Trophoblast cell (in vitro differentiated cells and primary cell): Measurements from ENCODE around the gene TTC39B.

Source experiments
- DNase-seq, 2 donors: peaks; one replicate each; pipeline ENCODE4 v3.0.0-alpha.2; 2016
- H2AFZ ChIP-seq: 2 replicates; pipeline ENCODE4 v1.6.1; 2013; ENCODE audit warnings: low read length, moderate library complexity, mild to moderate bottlenecking; ENCODE audit not compliant: insufficient read depth, poor library complexity
- H2AK5ac ChIP-seq: 2 replicates; pipeline ENCODE4 v1.6.1; 2013; ENCODE audit warnings: mild to moderate bottlenecking, low read length
- H2BK120ac ChIP-seq: 2 replicates; pipeline ENCODE4 v1.6.1; 2013; ENCODE audit warnings: low read length, mild to moderate bottlenecking, moderate library complexity; ENCODE audit not compliant: insufficient read depth, poor library complexity
- H2BK12ac ChIP-seq: 2 replicates; pipeline ENCODE4 v1.6.1; 2013; ENCODE audit warnings: mild to moderate bottlenecking, low read length, moderate library complexity
- H2BK5ac ChIP-seq: 2 replicates; pipeline ENCODE4 v1.6.1; 2013; ENCODE audit warnings: low read length, low read depth, moderate library complexity, mild to moderate bottlenecking; ENCODE audit not compliant: poor library complexity
- H3K14ac ChIP-seq: 2 replicates; pipeline ENCODE4 v1.6.1; 2013; ENCODE audit warnings: mild to moderate bottlenecking, low read length
- H3K18ac ChIP-seq: 2 replicates; pipeline ENCODE4 v1.6.1; 2013; ENCODE audit warnings: mild to moderate bottlenecking, low read length
- H3K23ac ChIP-seq: 2 replicates; pipeline ENCODE4 v1.6.1; 2013; ENCODE audit warnings: low read length
- H3K27ac ChIP-seq: 2 replicates; pipeline ENCODE4 v1.5.1; 2013; ENCODE audit warnings: low read depth, mild to moderate bottlenecking, inconsistent platforms, low read length, moderate library complexity
- H3K27me3 ChIP-seq: 2 replicates; pipeline ENCODE4 v1.6.1; 2013; ENCODE audit warnings: inconsistent platforms, mild to moderate bottlenecking, low read length, moderate library complexity; ENCODE audit not compliant: insufficient read depth
- H3K36me3 ChIP-seq, 2 experiments: 1 replicate in 1 of 2; 2 replicates in 1 of 2; pipeline ENCODE4 v1.6.1; 2013; ENCODE audit warnings: low read length in 2 of 2, mild to moderate bottlenecking in 2 of 2, moderate library complexity in 1 of 2; ENCODE audit not compliant: insufficient read depth in 2 of 2, control insufficient read depth in 1 of 2
- H3K4ac ChIP-seq: 2 replicates; pipeline ENCODE4 v1.6.1; 2013; ENCODE audit warnings: low read depth, mild to moderate bottlenecking, low read length, moderate library complexity
- H3K4me1 ChIP-seq, 2 experiments: 1 replicate in 1 of 2; 2 replicates in 1 of 2; pipeline ENCODE4 v1.6.1; 2013; ENCODE audit warnings: low read length in 2 of 2, mild to moderate bottlenecking in 2 of 2, moderate library complexity in 1 of 2; ENCODE audit not compliant: insufficient read depth in 2 of 2, control insufficient read depth in 1 of 2
- H3K4me2 ChIP-seq: 2 replicates; pipeline ENCODE4 v1.6.1; 2013; ENCODE audit warnings: inconsistent platforms, mild to moderate bottlenecking, low read length, moderate library complexity
- H3K4me3 ChIP-seq: 2 replicates; pipeline ENCODE4 v1.5.1; 2013; ENCODE audit warnings: mild to moderate bottlenecking, low read depth, low read length, inconsistent platforms
- H3K79me1 ChIP-seq: one replicate; pipeline ENCODE4 v1.6.1; 2013; ENCODE audit warnings: low read length
- H3K79me2 ChIP-seq: 2 replicates; pipeline ENCODE4 v1.6.1; 2013; ENCODE audit warnings: low read length, mild to moderate bottlenecking; ENCODE audit not compliant: control insufficient read depth, insufficient read depth, poor library complexity
- H3K9ac ChIP-seq: 2 replicates; pipeline ENCODE4 v1.6.1; 2013; ENCODE audit warnings: mild to moderate bottlenecking, low read length
- H3K9me3 ChIP-seq: 2 replicates; pipeline ENCODE4 v1.6.1; 2013; ENCODE audit warnings: low read depth, mild to moderate bottlenecking, control low read depth, inconsistent platforms, low read length; ENCODE audit not compliant: insufficient read depth
- H4K12ac ChIP-seq: 2 replicates; pipeline ENCODE4 v1.6.1; 2013; ENCODE audit warnings: low read depth, mild to moderate bottlenecking, low read length, moderate library complexity
- H4K8ac ChIP-seq: 2 replicates; pipeline ENCODE4 v1.6.1; 2013; ENCODE audit warnings: low read depth, mild to moderate bottlenecking, low read length, moderate library complexity
- H4K91ac ChIP-seq: one replicate; pipeline ENCODE4 v1.6.1; 2013; ENCODE audit warnings: low read depth, mild to moderate bottlenecking, low read length, moderate library complexity
- WGBS: extraction: QIAGEN DNeasy Blood & Tissue Kit; methylation state at CpG from one replicate; pipeline ENCODE4 v1.1.7; 2013; ENCODE audit warnings: missing lambda C conversion rate; ENCODE audit not compliant: insufficient read length, insufficient coverage; ENCODE audit errors: extremely low coverage; 5-methylcytosine and 5-hydroxymethylcytosine counted together

The TTC39B gene

DNA sequence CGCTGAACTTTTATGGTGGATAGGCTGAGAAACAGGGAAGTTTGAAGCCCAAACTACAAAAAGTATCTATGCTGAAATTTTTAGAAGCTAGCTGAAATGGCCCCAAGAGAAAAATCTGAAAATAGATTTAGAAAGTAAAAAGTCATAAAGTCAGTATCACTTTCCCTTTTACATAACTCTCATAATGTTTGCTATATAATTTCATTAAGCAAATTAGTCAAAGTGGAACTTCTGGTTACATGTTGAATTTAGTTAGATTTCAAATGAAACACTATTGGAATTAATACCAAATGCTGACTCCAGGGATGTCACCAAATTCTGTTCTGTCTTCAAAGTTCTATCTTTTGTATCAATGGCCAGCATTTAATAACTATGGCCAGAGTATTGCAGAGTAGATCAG is 126.9 kb downstream of the TTC39B start:
- Histone ChIP-seq H4K91ac (no peak overlapping the region), H3K4me1 (no peaks in the 10 kb centered on the region), H3K27me3 (no peaks in the 10 kb centered on the region), H3K36me3 (no peaks in the 10 kb centered on the region), H3K14ac (no peak overlapping the region), H3K9ac (no peak overlapping the region), H4K12ac (no peak overlapping the region), H3K79me2 (no peaks in the 10 kb centered on the region), H3K4me2 (no peak overlapping the region), H3K79me1 (no peaks in the 10 kb centered on the region), H2BK5ac (no peak overlapping the region), H3K23ac (no peak overlapping the region), H2BK120ac (no peak overlapping the region), H2AFZ (no peak overlapping the region), H3K9me3 (no peaks in the 10 kb centered on the region), H3K4me3 (no peak overlapping the region), H3K27ac (no peak overlapping the region), H2BK12ac (no peak overlapping the region), H4K8ac (no peak overlapping the region), H3K18ac (no peak overlapping the region), H3K4ac (no peak overlapping the region), H2AK5ac (no peak overlapping the region)
- no CpG with 5 or more reads among the region's 1 CpG for WGBS
- no peak for DNase-seq

DNA sequence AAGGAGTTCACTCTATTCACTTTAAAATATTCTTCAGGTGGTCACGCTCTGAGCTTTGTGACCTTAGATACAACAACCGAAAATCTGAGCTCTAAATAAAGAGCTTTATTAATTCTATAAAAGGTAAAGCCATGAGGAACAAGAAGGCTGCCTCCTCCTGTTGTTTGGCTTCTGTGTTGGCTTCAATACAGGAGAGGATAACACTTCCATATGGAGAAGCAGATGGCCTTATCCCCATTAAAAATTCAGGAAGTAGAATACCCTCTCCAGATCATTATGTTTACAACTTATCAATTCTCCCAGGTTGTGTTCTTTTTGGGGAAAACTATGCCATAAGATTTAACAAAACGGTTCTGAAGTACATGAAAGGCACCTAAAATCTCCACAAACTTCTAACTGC is 128.4 kb downstream of the TTC39B start:
- Histone ChIP-seq H2AFZ (no peak overlapping the region), H2AK5ac (no peak overlapping the region), H3K36me3 (no peaks in the 10 kb centered on the region), H3K9me3 (no peaks in the 10 kb centered on the region), H3K79me2 (no peaks in the 10 kb centered on the region), H3K14ac (no peak overlapping the region), H4K91ac (no peak overlapping the region), H2BK12ac (no peak overlapping the region), H3K4me3 (no peak overlapping the region), H3K27me3 (no peaks in the 10 kb centered on the region), H3K4me1 (no peaks in the 10 kb centered on the region), H3K23ac (no peak overlapping the region), H3K9ac (no peak overlapping the region), H3K4ac (no peak overlapping the region), H3K79me1 (no peaks in the 10 kb centered on the region), H3K18ac (no peak overlapping the region), H2BK5ac (no peak overlapping the region), H3K27ac (no peak overlapping the region), H4K12ac (no peak overlapping the region), H2BK120ac (no peak overlapping the region), H3K4me2 (no peak overlapping the region), H4K8ac (no peak overlapping the region)
- no CpG with 5 or more reads among the region's 3 CpGs for WGBS
- no peak for DNase-seq

DNA sequence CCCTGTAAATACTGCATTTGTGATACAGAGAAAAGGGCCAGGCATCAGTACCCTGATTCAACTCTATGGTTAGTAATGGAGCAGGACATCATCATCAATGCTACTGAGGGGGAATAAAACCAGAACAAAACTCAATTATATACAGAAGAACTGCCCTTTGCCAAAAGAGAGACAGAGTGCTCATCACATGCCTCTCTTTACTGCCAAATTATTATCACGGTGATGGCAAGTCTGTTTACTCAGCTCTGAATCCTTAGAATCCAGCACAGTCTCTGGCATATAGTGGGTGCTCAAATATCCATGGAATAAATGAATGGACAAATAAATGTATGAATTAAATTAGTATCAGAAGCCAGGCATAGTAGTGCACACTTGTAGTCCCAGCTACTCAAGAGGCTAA is 130.2 kb downstream of the TTC39B start:
- WGBS = no CpG with 5 or more reads among the region's 1 CpG
- no peak overlapping the region for H3K23ac ChIP-seq

DNA sequence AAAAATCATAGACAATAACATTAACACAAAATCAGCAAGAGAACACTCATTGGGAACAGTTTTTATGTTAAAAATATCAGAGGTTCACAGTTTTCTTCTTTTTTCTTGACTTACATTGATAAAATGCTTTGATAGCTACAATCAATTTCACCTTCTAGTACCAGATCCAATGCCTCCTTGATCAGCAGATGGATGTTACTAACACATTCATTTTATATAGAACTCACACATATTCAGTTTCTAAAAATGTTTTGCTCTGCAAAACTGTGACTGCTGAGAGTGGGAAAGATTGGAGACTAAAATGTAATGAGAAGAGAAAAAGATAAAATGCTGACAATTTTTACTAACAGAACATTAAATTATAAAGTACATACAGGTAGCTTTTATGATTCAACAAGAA is 143.1 kb downstream of the TTC39B start:
- Histone ChIP-seq H3K4me1 (no peaks in the 10 kb centered on the region), H3K36me3 (no peaks in the 10 kb centered on the region), H3K4me3 (no peak overlapping the region), H3K9me3 (no peaks in the 10 kb centered on the region), H3K27ac (no peak overlapping the region), H3K79me1 (no peaks in the 10 kb centered on the region), H4K91ac (no peak overlapping the region), H3K23ac (no peak overlapping the region), H2AFZ (no peak overlapping the region), H2AK5ac (no peak overlapping the region), H3K14ac (no peak overlapping the region), H3K27me3 (no peaks in the 10 kb centered on the region), H4K8ac (no peak overlapping the region), H3K4ac (no peak overlapping the region), H3K18ac (no peak overlapping the region), H2BK5ac (no peak overlapping the region), H3K4me2 (no peak overlapping the region), H3K79me2 (no peaks in the 10 kb centered on the region), H2BK120ac (no peak overlapping the region), H2BK12ac (no peak overlapping the region), H3K9ac (no peak overlapping the region), H4K12ac (no peak overlapping the region)
- DNase-seq = no peak

More for the DNA sequence above, 130.2 kb downstream of the TTC39B start:
- Histone ChIP-seq H3K4me1 (no peaks in the 10 kb centered on the region), H4K12ac (no peak overlapping the region), H2BK120ac (no peak overlapping the region), H3K9ac (no peak overlapping the region), H4K91ac (no peak overlapping the region), H2BK12ac (no peak overlapping the region), H2AFZ (no peak overlapping the region), H3K79me2 (no peaks in the 10 kb centered on the region), H3K27ac (no peak overlapping the region), H3K27me3 (no peaks in the 10 kb centered on the region), H3K36me3 (no peaks in the 10 kb centered on the region), H3K4me2 (no peak overlapping the region), H2BK5ac (no peak overlapping the region), H4K8ac (no peak overlapping the region), H3K4me3 (no peak overlapping the region), H3K79me1 (no peaks in the 10 kb centered on the region), H3K9me3 (no peaks in the 10 kb centered on the region), H3K18ac (no peak overlapping the region), H2AK5ac (no peak overlapping the region), H3K4ac (no peak overlapping the region), H3K14ac (no peak overlapping the region)
- DNase-seq = no peak

GRCh38 chr9:15161753-15162152 is 145.3 kb downstream of the TTC39B start:
- Histone ChIP-seq H4K8ac (no peak overlapping the region), H2AFZ (no peak overlapping the region), H2BK5ac (no peak overlapping the region), H3K14ac (no peak overlapping the region), H2BK12ac (no peak overlapping the region), H3K36me3 (no peaks in the 10 kb centered on the region), H3K27ac (no peak overlapping the region), H4K91ac (no peak overlapping the region), H3K4me1 (no peaks in the 10 kb centered on the region), H2BK120ac (no peak overlapping the region), H3K4me3 (no peak overlapping the region), H3K79me2 (no peaks in the 10 kb centered on the region), H3K79me1 (no peaks in the 10 kb centered on the region), H3K9ac (no peak overlapping the region), H3K4me2 (no peak overlapping the region), H3K27me3 (no peaks in the 10 kb centered on the region), H3K9me3 (no peaks in the 10 kb centered on the region), H4K12ac (no peak overlapping the region), H3K4ac (no peak overlapping the region), H3K18ac (no peak overlapping the region), H3K23ac (no peak overlapping the region), H2AK5ac (no peak overlapping the region)
- no peak for DNase-seq
- no CpG with 5 or more reads among the region's 5 CpGs for WGBS
